Effector CD4-positive, alpha-beta T cell (primary cell): ENCODE data around the gene WBP2NL.
A peak's percentile ranks its signal among the peaks of the same experiment; 100 is the strongest.
"Not testable (repeated sequence)": the region's sequence is repeated elsewhere in the genome, so short reads cannot be mapped to it uniquely, and the experiment has no call there.

Experiments used
- DNase-seq: peaks from one replicate; pipeline ENCODE4 v3.0.0-alpha.2; 2020

Gene WBP2NL

GRCh38 chr22:42033263-42034181 lies 34.9 kb downstream of the WBP2NL start:
- DNase-seq: no peak

GRCh38 chr22:42035256-42035655 lies 36.7 kb downstream of the WBP2NL start:
- DNase-seq: no peak

GRCh38 chr22:42039271-42039670 lies 40.7 kb downstream of the WBP2NL start:
- no peak for DNase-seq

- no peak for DNase-seq
These were observed 43.2 kb downstream of the WBP2NL start for GRCh38 chr22:42041784-42042183.

- no peak for DNase-seq
These were observed 52.1 kb downstream of the WBP2NL start for GRCh38 chr22:42050641-42051180.

GRCh38 chr22:42052765-42053164 lies 54.2 kb downstream of the WBP2NL start:
- no peak for DNase-seq

- no peak for DNase-seq
These were observed 58.3 kb downstream of the WBP2NL start for GRCh38 chr22:42056757-42057511.

GRCh38 chr22:42060489-42060888 lies 61.9 kb downstream of the WBP2NL start:
- no peak for DNase-seq

GRCh38 chr22:42061041-42061440 lies 62.5 kb downstream of the WBP2NL start:
- no peak for DNase-seq

GRCh38 chr22:42062506-42063170 lies 64.0 kb downstream of the WBP2NL start:
- no peak for DNase-seq

GRCh38 chr22:42064629-42065028 lies 66.0 kb downstream of the WBP2NL start:
- DNase-seq: no peak

- DNase-seq: no peak
These were observed 67.0 kb downstream of the WBP2NL start for GRCh38 chr22:42065438-42066125.

GRCh38 chr22:42066126-42066761 lies 67.7 kb downstream of the WBP2NL start:
- no peak for DNase-seq

- DNase-seq: no peak
These were observed 68.3 kb downstream of the WBP2NL start for GRCh38 chr22:42066937-42067336.

GRCh38 chr22:42067671-42068251 lies 69.2 kb downstream of the WBP2NL start:
- no peak for DNase-seq

- no peak for DNase-seq
These were observed 69.7 kb downstream of the WBP2NL start for GRCh38 chr22:42068291-42068690.

- DNase-seq: no peak
These were observed 71.4 kb downstream of the WBP2NL start for GRCh38 chr22:42069801-42070516.

GRCh38 chr22:42070517-42071422 lies 72.2 kb downstream of the WBP2NL start, which contains the start of gene NAGA:
Gene NAGA (minus strand): TSS chr22:42070812. CDS start chr22:42070297, 515 bp downstream.
- peak; percentile 93 for DNase-seq

- not testable (repeated sequence) for DNase-seq
These were observed 72.9 kb downstream of the WBP2NL start for GRCh38 chr22:42071508-42071907.
